ENCODE results near the gene PRKAR1A.

The PRKAR1A gene

GRCh38 chr17:68544111-68544915 lies 32.1 kb downstream of the PRKAR1A start:
- DNase-seq, result no peak

- DNase-seq, result no peak
Observed at GRCh38 chr17:68556551-68556950, 44.3 kb downstream of the PRKAR1A start.

- DNase-seq, result no peak
Observed at GRCh38 chr17:68559316-68559715, 47.1 kb downstream of the PRKAR1A start.

GRCh38 chr17:68560966-68561720 lies 48.9 kb downstream of the PRKAR1A start:
- DNase-seq, result no peak

GRCh38 chr17:68562736-68563135 lies 50.5 kb downstream of the PRKAR1A start:
- DNase-seq, result no peak

GRCh38 chr17:68564415-68565111 lies 52.3 kb downstream of the PRKAR1A start:
- no peak for DNase-seq

- no peak for DNase-seq
Observed at GRCh38 chr17:68565661-68566441, 53.6 kb downstream of the PRKAR1A start.

- DNase-seq, result no peak
Observed at GRCh38 chr17:68566442-68566738, 54.2 kb downstream of the PRKAR1A start.

GRCh38 chr17:68567035-68567434 lies 54.8 kb downstream of the PRKAR1A start:
- no peak for DNase-seq

GRCh38 chr17:68567581-68567980 lies 55.4 kb downstream of the PRKAR1A start:
- no peak for DNase-seq

GRCh38 chr17:68568581-68568980 lies 56.4 kb downstream of the PRKAR1A start:
- no peak for DNase-seq

GRCh38 chr17:68569346-68569745 lies 57.1 kb downstream of the PRKAR1A start:
- DNase-seq, result peak; percentile 26

- DNase-seq, result no peak
Observed at GRCh38 chr17:68570526-68570925, 58.3 kb downstream of the PRKAR1A start.

GRCh38 chr17:68572138-68572842 lies 60.1 kb downstream of the PRKAR1A start:
- DNase-seq, result no peak

- DNase-seq, result no peak
Observed at GRCh38 chr17:68573338-68573737, 61.1 kb downstream of the PRKAR1A start.

- DNase-seq, result no peak
Observed at GRCh38 chr17:68576137-68576536, 63.9 kb downstream of the PRKAR1A start.

GRCh38 chr17:68576811-68577496 lies 64.7 kb downstream of the PRKAR1A start:
- DNase-seq, result no peak

- DNase-seq, result no peak
Observed at GRCh38 chr17:68577497-68577821, 65.2 kb downstream of the PRKAR1A start.

- peak; percentile 94 for DNase-seq
Observed at GRCh38 chr17:68578236-68578635, 66.0 kb downstream of the PRKAR1A start.

- DNase-seq, result no peak
Observed at GRCh38 chr17:68579194-68579927, 67.1 kb downstream of the PRKAR1A start.

- DNase-seq, result no peak
Observed at GRCh38 chr17:68580236-68580770, 68.1 kb downstream of the PRKAR1A start.
